GM12865 (cell line): Measurements from ENCODE around the gene SESN1.

Experiments used
- DNase-seq: peaks from one replicate; pipeline ENCODE4 v3.0.0; 2010; ENCODE audit warnings: low read depth
- H3K4me3 ChIP-seq: 2 replicates; pipeline ENCODE4 v1.5.1; 2011; ENCODE audit warnings: mild to moderate bottlenecking, low read depth, low read length, control low read depth
- TF ChIP-seq, protein P1 (sequence below): IDR thresholded peaks from 2 replicates; pipeline ENCODE4 v1.5.1; 2011; ENCODE audit warnings: low read length, control low read depth, low read depth, inconsistent platforms; ENCODE audit not compliant: insufficient read depth; ENCODE audit errors: missing control alignments

Gene SESN1

DNA sequence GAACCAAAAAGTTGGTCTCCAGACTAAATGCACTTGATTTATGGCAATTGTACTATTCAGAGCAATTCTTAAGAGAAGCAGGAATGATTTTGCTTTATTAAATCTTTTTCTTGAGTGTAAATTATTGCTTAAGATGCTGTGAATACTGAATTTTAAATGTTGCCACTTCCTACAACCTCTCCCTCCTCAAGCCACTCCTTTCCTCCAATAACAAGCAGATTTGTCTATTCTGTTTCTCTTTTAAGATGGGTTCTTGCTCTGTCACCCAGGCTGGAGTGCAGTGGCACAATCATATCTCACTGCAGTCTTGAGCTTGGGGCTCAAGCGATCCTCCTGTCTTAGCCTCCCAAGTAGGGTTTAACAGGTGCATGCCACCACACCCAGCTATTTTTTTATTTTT is 65.3 kb downstream of the SESN1 start:
- TF ChIP-seq, protein P1, sequence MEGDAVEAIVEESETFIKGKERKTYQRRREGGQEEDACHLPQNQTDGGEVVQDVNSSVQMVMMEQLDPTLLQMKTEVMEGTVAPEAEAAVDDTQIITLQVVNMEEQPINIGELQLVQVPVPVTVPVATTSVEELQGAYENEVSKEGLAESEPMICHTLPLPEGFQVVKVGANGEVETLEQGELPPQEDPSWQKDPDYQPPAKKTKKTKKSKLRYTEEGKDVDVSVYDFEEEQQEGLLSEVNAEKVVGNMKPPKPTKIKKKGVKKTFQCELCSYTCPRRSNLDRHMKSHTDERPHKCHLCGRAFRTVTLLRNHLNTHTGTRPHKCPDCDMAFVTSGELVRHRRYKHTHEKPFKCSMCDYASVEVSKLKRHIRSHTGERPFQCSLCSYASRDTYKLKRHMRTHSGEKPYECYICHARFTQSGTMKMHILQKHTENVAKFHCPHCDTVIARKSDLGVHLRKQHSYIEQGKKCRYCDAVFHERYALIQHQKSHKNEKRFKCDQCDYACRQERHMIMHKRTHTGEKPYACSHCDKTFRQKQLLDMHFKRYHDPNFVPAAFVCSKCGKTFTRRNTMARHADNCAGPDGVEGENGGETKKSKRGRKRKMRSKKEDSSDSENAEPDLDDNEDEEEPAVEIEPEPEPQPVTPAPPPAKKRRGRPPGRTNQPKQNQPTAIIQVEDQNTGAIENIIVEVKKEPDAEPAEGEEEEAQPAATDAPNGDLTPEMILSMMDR, result no peak
- no peak for DNase-seq
- no peak overlapping the region for H3K4me3 ChIP-seq

DNA sequence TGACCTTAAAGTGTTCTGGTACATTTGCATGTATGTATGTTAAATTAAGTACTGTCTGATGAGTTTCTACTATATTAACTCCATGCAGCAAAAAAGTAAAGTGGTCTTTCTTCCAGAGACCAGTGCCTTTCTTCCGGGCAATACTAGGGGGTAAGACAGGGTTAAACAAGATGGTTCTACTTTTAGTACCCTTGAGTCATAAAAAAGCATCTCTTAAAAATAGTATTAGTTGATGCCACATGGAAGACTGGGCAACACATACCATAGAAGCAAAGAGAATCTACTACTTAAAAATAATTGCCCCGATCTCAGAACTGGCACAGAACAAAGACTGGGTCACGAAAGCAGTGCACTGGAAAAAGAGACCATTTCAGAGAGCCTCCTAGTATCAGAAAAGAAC is 66.2 kb downstream of the SESN1 start:
- TF ChIP-seq, protein P1, result no peak
- H3K4me3 ChIP-seq, result no peak overlapping the region
- DNase-seq, result no peak

DNA sequence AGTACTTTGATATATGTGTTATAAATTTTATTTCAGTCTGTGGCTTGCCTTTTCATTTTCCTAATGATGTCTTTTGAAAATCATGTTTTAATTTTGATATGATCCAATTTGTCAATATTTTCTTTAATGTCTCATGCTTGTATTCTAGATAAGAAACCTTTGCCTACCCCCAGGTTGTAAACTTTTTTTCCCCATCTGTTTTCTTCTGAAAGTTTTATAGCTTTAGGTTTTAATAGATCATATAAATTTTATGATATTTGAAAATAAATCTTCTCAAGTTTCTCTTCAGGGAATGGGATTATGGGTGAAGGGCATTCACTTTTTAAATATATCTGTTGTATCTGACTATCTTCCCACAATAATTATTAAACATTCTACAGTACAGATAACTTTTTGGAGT is 66.7 kb downstream of the SESN1 start:
- H3K4me3 ChIP-seq, result no peak overlapping the region
- TF ChIP-seq, protein P1, result no peak
- no peak for DNase-seq

DNA sequence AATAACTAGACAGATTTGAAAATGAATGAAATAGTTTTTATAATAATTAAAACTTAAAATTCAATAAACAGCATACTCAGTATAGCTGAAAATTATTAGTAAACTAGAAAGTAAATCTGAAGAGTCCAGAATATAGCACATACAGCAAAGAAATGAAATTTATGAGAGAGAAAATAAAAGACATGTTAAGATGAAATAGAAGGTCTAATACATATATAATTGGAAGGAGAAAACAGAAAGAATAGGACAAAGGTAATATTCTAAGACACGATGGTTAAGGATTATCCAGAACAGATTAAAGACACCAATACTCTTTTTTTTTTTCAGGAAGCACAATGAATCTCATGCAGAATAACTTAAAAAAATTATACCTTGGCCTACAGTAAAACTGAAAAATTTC is 69.0 kb downstream of the SESN1 start:
- no peak overlapping the region for H3K4me3 ChIP-seq
- TF ChIP-seq, protein P1, result no peak
- DNase-seq, result no peak

DNA sequence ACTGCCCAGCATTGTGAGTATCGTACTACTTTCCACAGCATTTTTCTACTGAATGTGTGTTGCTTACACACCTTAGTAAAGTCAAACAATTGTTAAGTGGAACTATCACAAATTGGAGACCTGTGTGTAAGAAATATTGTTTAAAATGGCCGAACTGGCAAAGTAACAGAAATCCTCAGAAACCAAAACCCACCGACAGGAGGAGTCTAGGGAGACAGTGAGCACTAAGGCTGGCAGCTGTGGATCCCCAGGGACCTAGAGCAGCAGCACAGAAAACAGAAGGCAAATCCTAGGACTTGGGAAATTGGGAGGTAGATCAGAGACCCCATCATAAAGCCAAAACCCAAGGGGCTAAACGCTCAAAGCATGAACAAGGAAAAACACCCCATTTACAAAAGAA is 69.9 kb downstream of the SESN1 start:
- H3K4me3 ChIP-seq, result no peak overlapping the region
- TF ChIP-seq, protein P1, result no peak
- DNase-seq, result no peak

DNA sequence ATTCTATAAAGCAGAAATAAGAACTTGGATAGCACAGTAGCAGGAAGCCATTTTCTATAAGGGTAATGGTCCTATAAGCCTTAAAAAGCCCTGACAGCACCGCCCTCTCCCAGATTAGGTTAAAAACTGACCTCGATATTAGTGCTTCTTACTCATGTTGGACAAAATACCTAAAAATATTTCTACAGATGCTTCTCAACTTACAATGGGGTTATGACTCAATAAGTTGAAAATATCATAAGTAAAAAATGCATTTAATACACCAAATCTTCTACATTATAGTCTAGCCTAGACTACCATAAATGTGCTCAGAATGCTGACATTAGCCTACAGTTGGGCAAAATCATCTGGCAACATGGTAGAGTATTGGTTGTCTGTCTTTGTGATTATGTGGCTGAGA is 70.3 kb downstream of the SESN1 start:
- TF ChIP-seq, protein P1, result no peak
- H3K4me3 ChIP-seq, result no peak overlapping the region
- DNase-seq, result no peak

DNA sequence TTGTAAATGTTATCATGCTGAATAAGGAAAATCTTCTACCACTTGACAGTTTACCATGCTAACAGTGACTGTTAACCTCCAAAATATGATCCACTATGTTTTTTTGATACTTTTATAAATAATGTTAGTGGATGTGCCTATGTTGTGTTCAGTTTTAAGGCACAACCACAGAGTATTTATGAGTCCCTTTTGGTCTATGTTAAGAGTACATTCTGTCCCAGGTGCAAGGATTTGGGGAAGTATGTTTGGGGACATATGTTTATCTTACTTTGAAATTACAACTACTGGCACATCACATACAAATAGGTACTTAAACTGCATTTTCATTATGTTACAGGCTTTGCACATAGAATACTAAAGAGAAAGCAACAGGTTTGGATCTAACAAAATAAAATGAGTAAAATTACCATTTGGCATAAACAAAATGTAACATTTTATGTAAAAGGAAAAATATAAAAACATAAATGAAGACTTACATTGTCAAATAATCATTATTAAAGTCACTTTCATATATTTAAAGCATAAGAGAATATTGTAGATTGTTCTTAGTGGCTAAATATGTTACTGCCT is 71.2 kb downstream of the SESN1 start:
- H3K4me3 ChIP-seq, result no peak overlapping the region
- DNase-seq, result no peak
- TF ChIP-seq, protein P1, result no peak
